ENCODE results near the gene TMTC4.
"Not testable (repeated sequence)": the region's sequence is repeated elsewhere in the genome, so short reads cannot be mapped to it uniquely, and the experiment has no call there.

The TMTC4 gene

GRCh38 chr13:100707818-100708740 lies 33.5 kb upstream of the TMTC4 start:
- H3K4me3 ChIP-seq (ENCODE audit: low read depth, low read length) = no peak overlapping the region
- TF ChIP-seq CTCF (IDR thresholded peaks at IDR 0.05; ENCODE audit: borderline replicate concordance, insufficient read depth, low read depth, low read length) = no peak

GRCh38 chr13:100698331-100698730 lies 23.7 kb upstream of the TMTC4 start:
- H3K4me3 ChIP-seq (ENCODE audit: low read depth, low read length) = not testable (repeated sequence)

GRCh38 chr13:100695509-100695773 lies 20.8 kb upstream of the TMTC4 start:
- H3K4me3 ChIP-seq (ENCODE audit: low read depth, low read length) = no peak overlapping the region
- TF ChIP-seq CTCF (IDR thresholded peaks at IDR 0.05; ENCODE audit: borderline replicate concordance, insufficient read depth, low read depth, low read length) = no peak

GRCh38 chr13:100694722-100695508 lies 20.3 kb upstream of the TMTC4 start:
- H3K4me3 ChIP-seq (ENCODE audit: low read depth, low read length) = no peak overlapping the region
- peak; percentile 36; the same call in 1 of the 2 replicates for TF ChIP-seq CTCF (IDR thresholded peaks at IDR 0.05; ENCODE audit: borderline replicate concordance, insufficient read depth, low read depth, low read length)

GRCh38 chr13:100689191-100689590 lies 14.6 kb upstream of the TMTC4 start:
- no peak for TF ChIP-seq CTCF (IDR thresholded peaks at IDR 0.05; ENCODE audit: borderline replicate concordance, insufficient read depth, low read depth, low read length)

GRCh38 chr13:100680131-100680530 lies 5.5 kb upstream of the TMTC4 start:
- TF ChIP-seq CTCF (IDR thresholded peaks at IDR 0.05; ENCODE audit: borderline replicate concordance, insufficient read depth, low read depth, low read length) = no peak
- no peak overlapping the region for H3K4me3 ChIP-seq (ENCODE audit: low read depth, low read length)

More at GRCh38 chr13:100689191-100689590, 14.6 kb upstream of the TMTC4 start:
- H3K4me3 ChIP-seq (ENCODE audit: low read depth, low read length) = no peak overlapping the region

GRCh38 chr13:100677128-100677527 lies 2.5 kb upstream of the TMTC4 start:
- H3K4me3 ChIP-seq (ENCODE audit: low read depth, low read length) = not testable (repeated sequence)

GRCh38 chr13:100675661-100676129 lies 1.1 kb upstream of the TMTC4 start:
- H3K4me3 ChIP-seq (ENCODE audit: low read depth, low read length) = peak overlapping the region; percentile 75
- no peak for TF ChIP-seq CTCF (IDR thresholded peaks at IDR 0.05; ENCODE audit: borderline replicate concordance, insufficient read depth, low read depth, low read length)
